Neural crest cell (in vitro differentiated cells): Measurements from ENCODE around the gene CHSY3. TPM values are rescaled to one million over a fixed set of nuclear protein-coding genes. Genes with fewer than 3 reads are reported as not detected.

Experiments
- DNase-seq: peaks from one replicate; pipeline ENCODE4 v3.0.0; 2021; ENCODE audit warnings: low read depth, mixed read lengths, low spot score
- H3K27ac Mint-ChIP-seq: one replicate; pipeline ENCODE4 v1.8.0; 2021; ENCODE audit warnings: mild to moderate bottlenecking, mixed read lengths; ENCODE audit not compliant: unreplicated experiment
- H3K27me3 Mint-ChIP-seq: 2 replicates; pipeline ENCODE4 v1.8.0; 2021; ENCODE audit warnings: low read depth, mild to moderate bottlenecking, mixed read lengths
- H3K36me3 Mint-ChIP-seq: 2 replicates; pipeline ENCODE4 v1.8.0; 2021; ENCODE audit warnings: low read depth, mild to moderate bottlenecking, mixed read lengths
- H3K4me1 Mint-ChIP-seq: 2 replicates; pipeline ENCODE4 v1.8.0; 2021; ENCODE audit warnings: mixed read lengths
- H3K4me3 Mint-ChIP-seq: one replicate; pipeline ENCODE4 v1.8.0; 2021; ENCODE audit warnings: mild to moderate bottlenecking, mixed read lengths
- H3K9me3 Mint-ChIP-seq: 2 replicates; pipeline ENCODE4 v1.8.0; 2021; ENCODE audit warnings: mixed read lengths
- CTCF ChIP-seq: fragments of 200-600 bp; sonication (generic); conservative IDR thresholded peaks from 2 replicates; pipeline ENCODE4 v1.5.0; 2021; ENCODE audit warnings: antibody characterized with exemption, mild to moderate bottlenecking
- total RNA-seq: library from RNA; stranded (reverse); gene quantifications from 2 replicates; pipeline ENCODE4 v1.2.1, GENCODE V29; 2021

The CHSY3 gene
- total RNA-seq, 1 donor from 2014 or later, result 0.91 TPM

DNA sequence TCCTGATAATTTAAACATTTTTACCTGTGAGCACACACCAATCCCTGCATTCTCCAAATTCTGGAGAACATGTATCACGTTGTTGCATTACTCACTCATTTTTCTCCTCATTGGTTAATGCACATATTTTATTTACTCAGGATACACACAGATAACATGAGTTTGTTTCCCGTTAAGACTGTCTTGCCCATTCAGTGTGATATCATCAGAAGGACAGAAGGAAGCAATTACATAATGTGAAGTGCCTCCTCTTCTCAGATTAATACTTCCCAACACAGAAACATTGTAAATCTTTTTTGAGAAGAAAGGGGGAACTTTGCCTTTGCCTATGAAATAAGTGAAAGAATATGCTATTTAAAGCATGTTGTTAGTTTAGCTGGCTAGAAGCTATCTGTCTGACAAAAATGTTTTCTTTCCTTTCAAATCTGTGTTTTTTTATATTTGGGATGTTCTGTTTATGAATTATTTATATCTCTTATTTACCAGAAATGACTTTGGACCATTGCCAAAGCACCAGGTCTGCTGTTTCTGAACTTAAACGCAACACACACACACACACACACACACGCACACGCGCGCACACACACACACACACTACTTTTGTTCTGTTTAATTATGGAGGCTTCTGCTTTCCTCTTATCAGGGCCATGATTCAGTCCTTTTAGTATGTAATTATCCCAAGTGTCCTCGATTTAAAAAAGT is 186.5 kb downstream of the CHSY3 start:
- Mint-ChIP-seq H3K4me1 (no peaks in the 10 kb centered on the region), H3K36me3 (no peaks in the 10 kb centered on the region), H3K9me3 (peaks cover 5% of the 10 kb centered on the region), H3K27ac (no peak overlapping the region), H3K27me3 (no peaks in the 10 kb centered on the region), H3K4me3 (no peak overlapping the region)
- no peak for DNase-seq
- TF ChIP-seq CTCF, result no peak

GRCh38 chr5:130092991-130093390 is 188.7 kb downstream of the CHSY3 start:
- H3K27me3 Mint-ChIP-seq, result no peaks in the 10 kb centered on the region
- H3K4me1 Mint-ChIP-seq, result no peaks in the 10 kb centered on the region
- no peak for DNase-seq
- peaks cover 5% of the 10 kb centered on the region for H3K9me3 Mint-ChIP-seq
- H3K36me3 Mint-ChIP-seq, result no peaks in the 10 kb centered on the region
- H3K27ac Mint-ChIP-seq, result no peak overlapping the region
- TF ChIP-seq CTCF, result no peak
- H3K4me3 Mint-ChIP-seq, result no peak overlapping the region

DNA sequence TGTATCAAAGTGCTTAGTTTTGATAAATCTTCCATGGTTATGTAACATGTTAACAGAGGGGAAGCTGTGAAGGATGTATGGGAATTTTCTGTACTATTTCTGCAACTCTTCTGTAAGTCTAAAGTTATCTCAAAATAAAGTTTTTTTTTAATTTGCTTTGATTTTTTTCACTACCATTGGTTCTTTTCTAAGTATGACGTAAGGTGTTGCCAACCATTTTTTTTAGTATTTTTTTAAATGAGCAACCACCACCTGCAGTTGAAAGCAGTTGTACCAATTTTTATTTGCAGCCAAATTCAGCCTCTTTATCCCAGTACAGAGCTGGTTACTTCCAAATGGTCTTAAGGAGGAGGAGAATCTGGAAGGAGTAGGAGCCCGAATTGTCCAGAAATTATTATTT is 192.2 kb downstream of the CHSY3 start:
- no peak overlapping the region for H3K27ac Mint-ChIP-seq
- no peak for TF ChIP-seq CTCF
- no peaks in the 10 kb centered on the region for H3K9me3 Mint-ChIP-seq
- H3K4me3 Mint-ChIP-seq, result no peak overlapping the region
- DNase-seq, result no peak
- no peaks in the 10 kb centered on the region for H3K36me3 Mint-ChIP-seq
- H3K27me3 Mint-ChIP-seq, result no peaks in the 10 kb centered on the region
- no peaks in the 10 kb centered on the region for H3K4me1 Mint-ChIP-seq

GRCh38 chr5:130099008-130099407 is 194.7 kb downstream of the CHSY3 start:
- Mint-ChIP-seq H3K4me1 (no peaks in the 10 kb centered on the region), H3K9me3 (no peaks in the 10 kb centered on the region)

GRCh38 chr5:130102375-130102774 is 198.1 kb downstream of the CHSY3 start:
- Mint-ChIP-seq H3K27ac (no peak overlapping the region), H3K4me3 (no peak overlapping the region), H3K36me3 (no peaks in the 10 kb centered on the region), H3K4me1 (no peaks in the 10 kb centered on the region), H3K27me3 (no peaks in the 10 kb centered on the region), H3K9me3 (no peaks in the 10 kb centered on the region)
- no peak for TF ChIP-seq CTCF
- DNase-seq, result no peak

More at GRCh38 chr5:130099008-130099407, 194.7 kb downstream of the CHSY3 start:
- Mint-ChIP-seq H3K4me3 (no peak overlapping the region), H3K27ac (no peak overlapping the region), H3K27me3 (no peaks in the 10 kb centered on the region), H3K36me3 (no peaks in the 10 kb centered on the region)
- no peak for TF ChIP-seq CTCF
- no peak for DNase-seq
